ENCODE data around the gene PACSIN3.
"Not testable (repeated sequence)": the region's sequence is repeated elsewhere in the genome, so short reads cannot be mapped to it uniquely, and the experiment has no call there.

Gene PACSIN3

GRCh38 chr11:47198161-47198560 is 11.9 kb upstream of the PACSIN3 start:
- not testable (repeated sequence) for DNase-seq (ENCODE audit: low read depth in 2 of 2, low spot score in 1 of 2)

DNA sequence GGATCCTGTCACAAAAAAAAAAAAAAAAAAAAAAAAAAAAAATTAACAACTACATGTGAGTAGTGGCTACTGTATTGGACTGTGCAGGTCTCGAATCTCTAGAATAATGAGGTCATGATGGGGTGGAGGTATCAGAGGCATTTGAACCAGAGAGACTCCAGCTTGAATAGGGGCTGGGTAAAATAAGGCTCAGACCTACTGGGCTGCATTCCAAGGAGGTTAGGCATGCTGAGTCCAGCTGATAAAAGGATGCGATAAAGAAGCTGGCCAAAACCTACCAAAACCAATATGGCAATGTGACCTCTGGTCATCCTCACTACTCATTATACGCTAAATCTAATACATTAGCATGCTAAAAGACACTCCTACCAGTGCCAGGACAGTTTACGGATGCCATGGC is 5.9 kb upstream of the PACSIN3 start:
- no peak for DNase-seq (ENCODE audit: low read depth in 2 of 2, low spot score in 1 of 2)

- not testable (repeated sequence) for DNase-seq (ENCODE audit: low read depth in 2 of 2, low spot score in 1 of 2)
Measured at GRCh38 chr11:47191137-47191536, 4.9 kb upstream of the PACSIN3 start.

DNA sequence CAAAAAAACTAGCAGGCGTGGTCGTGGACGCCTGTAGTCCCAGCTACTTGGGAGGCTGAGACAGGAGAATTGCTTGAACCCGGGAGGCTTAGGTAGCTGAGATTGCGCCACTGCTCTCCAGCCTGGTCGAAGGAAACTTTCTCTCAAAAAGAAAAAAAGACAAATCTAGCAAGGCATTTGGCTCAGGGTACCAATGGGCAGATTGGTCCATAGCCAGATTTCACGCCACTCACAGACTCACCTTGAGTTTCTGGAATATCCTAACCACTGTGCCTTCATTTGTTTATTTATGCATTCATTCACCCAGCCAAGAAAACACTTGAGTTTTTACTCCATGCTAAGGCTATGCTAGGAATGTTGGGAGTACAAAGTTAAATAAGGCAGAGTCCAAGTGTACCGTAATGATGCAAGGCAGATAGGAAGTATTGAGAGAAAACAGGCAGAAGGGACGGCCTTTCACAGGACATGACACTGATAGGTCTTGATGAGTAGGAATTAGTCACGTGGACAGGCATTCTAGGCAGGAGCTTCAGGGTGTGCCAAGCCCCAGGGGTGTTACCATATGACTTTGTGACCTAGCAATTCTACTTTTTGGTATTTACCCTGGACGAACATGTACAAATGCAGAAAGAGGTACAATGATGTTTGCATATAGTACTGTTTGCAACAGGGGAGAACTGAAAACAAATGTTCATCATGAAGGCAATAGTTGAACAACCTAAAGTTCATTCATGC is 3.0 kb upstream of the PACSIN3 start:
- no peak for DNase-seq (ENCODE audit: low read depth in 2 of 2, low spot score in 1 of 2)

- DNase-seq (ENCODE audit: low read depth in 2 of 2, low spot score in 1 of 2) = no peak
Measured at GRCh38 chr11:47188259-47188658, 2.0 kb upstream of the PACSIN3 start.

GRCh38 chr11:47187723-47188122 is 1.5 kb upstream of the PACSIN3 start:
- no peak for DNase-seq (ENCODE audit: low read depth in 2 of 2, low spot score in 1 of 2)

DNA sequence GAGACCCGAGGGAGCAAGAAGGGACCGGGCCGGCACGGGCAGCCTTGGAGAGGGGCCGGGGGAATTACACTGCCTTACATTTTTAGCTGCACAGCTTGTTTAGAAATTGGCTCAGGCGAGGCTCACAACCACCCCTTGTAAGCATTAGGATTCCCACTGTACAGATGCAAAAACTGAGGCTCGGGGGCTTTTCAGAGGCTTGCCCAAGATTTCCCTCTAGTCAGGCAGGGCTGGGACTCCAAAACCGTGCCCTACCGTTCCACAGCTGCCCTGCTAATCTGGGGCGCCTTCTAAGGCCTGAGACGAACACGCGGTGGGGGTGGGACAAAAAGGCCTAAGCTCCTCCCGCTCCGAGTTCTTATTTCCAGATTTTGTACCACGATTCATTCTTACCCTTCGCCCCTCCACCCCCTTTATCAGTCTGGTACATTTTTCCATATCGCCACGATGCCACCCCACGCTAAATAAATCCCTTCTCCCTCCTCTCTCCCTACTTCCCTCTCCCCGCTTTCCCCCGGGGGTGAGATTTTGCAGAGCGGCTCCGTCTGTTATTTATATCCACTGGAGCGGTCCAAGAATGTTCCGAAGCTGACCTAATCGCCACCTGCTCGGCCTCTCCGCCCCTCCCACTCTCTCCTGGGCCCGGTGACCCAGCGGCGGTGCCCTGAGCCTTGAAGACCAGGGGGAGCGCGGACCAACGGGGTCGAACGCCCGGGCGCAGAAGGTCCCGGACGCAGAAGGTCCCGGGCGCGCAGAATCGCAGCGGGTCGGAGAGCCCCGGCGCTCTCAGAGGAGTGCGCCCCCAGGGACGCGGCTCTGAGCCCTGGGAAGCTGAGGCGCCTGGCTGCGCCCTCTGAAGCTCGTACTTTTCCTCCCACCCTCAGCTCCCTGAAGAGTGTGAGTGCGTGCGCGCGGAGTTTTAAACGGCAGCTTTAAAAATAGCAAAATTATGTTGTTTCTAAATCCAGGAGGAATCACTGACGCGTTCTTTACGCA is 764 bp upstream of the PACSIN3 start:
- DNase-seq (ENCODE audit: low read depth in 2 of 2, low spot score in 1 of 2) = peak in 1 of 2 donors; percentile 35

DNA sequence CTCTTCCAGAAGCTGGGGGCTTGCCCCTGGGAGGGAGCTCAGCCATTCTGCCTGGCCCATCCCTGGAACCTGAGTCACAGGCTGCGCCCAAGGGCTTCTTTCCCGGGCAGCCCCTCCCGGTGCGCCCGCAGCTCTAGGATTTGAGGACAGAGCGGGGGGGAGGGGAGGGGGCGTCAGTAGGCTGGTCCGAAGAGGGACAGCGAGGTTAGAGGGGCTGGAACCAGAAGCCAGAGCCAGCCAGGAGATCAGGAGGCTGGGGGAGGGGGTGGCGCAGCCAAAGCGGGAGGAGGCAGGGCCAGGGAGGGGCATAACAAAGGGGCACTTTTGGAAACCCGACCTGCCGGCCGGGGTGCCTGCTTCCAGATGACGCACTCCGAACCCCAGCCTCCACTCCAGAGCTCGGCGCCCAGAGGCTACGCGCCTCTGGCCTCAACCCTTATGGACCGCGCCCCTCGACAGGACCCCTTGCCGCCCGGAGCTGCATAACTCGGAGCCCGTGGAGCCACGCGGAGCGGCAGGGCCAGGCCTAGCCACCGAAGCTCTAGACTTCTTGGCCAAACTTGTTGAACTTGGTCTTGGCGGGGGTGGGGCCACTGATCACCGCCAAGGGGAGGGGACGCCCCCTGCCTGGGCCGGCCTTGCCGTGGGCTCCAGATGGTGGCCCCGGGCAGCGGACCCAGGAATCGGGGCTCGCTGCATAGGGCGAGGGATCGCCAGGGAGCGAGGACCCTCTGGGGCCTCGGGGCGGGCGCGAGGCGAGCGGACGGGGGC is 744 bp downstream of the PACSIN3 start:
- no peak for DNase-seq (ENCODE audit: low read depth in 2 of 2, low spot score in 1 of 2)

DNA sequence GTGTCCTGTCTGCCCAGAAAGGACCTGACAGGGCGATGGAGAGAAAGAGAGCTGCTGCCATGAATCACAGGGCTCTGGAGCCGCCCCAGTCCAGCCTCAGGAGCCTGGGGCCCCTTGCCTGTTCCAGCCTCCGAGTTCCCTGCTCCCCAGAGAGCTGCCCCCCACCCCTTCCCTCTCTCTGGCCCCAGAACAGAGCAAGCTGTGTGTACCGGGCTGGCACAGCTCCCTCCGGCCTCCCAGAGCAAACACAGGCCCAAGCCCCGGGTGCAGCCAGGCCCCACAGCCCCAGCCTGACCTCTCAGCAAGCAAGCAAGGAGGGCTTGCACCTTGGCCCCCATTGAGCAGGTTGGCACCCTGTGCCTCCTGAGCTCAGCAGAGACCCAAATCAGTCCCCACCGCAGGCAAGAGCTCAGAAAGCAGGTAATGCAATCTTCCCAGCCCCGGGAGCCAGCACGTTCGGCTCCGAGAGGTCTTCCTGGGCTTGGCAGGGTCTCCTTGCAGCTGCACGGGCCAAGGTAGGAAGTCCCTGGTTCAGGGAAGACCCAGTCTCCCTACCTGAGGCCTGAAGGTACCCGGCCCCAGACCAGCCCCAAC is 1.4 kb downstream of the PACSIN3 start:
- no peak for DNase-seq (ENCODE audit: low read depth in 2 of 2, low spot score in 1 of 2)

DNA sequence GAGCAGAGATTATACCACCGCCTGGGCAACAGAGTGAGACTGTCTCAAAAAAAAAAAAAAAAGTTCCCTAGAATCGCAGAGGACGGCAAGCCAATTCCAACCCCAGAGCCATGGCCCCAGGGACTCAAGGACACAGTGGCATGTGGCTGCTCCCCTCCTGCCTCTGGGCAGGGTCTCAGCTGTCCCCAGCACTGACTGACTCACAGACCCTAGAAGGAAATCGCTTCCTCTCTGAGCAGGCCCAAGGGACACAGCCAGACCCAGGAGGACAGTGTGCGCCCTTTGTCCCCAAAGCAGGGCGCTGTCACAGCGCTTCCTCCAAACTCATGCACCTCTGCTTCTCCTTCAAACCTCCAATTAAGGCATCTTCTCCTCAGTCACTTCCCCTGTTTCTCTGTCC is 2.3 kb downstream of the PACSIN3 start:
- DNase-seq (ENCODE audit: low read depth in 2 of 2, low spot score in 1 of 2) = no peak

DNA sequence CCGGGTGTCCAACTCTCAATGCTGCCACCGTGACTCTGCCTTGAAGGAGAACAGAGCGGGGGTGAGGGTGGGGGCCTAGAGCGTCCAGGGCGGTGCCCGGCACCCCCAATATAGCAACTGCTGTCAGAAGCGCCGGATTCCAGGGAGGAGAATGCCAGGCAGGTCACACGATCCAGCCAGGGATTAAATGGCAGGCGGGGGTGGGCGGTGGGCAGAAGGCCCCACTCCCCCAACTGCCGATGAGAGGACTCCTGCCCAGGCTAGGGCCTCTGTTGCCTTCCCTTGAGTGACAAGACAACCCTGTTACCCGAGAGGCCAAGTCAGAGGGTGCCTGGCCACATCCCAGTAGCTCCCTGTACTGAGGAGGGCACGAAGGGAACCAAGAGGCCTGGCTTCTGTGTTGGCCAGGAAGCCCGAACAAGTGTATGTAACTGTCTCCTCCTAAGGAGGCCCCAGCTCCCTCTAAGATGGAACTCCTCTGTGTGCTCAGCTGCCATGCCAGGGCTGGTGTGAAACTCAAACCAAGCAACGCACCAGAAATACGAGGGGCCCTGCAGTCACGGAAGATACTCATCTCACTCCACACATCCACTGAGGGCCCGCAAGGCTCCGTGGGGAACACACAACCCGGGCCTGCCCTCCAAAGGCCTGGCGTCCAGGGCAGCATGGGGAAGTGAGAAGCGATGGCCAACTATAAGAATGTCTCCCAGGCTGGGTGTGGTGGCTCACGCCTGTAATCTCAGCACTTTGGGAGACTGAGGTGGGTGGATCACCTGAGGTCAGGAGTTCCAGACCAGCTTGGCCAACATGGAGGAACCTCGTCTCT is 3.0 kb downstream of the PACSIN3 start:
- DNase-seq (ENCODE audit: low read depth in 2 of 2, low spot score in 1 of 2) = no peak

- DNase-seq (ENCODE audit: low read depth in 2 of 2, low spot score in 1 of 2) = no peak
Measured at GRCh38 chr11:47182380-47182779, 3.9 kb downstream of the PACSIN3 start.

DNA sequence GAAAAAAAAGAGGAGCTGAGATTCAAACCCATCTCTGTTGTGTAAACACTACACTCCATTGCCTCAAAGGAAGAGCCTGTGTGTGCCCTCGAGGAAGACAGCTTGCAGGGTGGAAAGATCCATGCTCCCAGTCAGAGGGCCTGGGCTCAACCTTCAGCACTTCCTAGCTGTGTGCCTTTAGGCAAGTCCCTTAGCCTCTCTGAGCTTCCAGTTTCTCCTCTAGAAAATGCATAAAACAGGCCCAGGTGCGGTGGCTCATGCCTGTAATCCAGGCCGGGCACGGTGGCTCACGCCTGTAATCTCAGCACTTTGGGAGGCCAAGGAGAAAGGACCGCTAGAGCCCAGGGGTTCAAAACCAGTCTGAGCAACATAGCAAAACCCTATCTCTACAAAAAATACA is 5.0 kb downstream of the PACSIN3 start:
- no peak for DNase-seq (ENCODE audit: low read depth in 2 of 2, low spot score in 1 of 2)

DNA sequence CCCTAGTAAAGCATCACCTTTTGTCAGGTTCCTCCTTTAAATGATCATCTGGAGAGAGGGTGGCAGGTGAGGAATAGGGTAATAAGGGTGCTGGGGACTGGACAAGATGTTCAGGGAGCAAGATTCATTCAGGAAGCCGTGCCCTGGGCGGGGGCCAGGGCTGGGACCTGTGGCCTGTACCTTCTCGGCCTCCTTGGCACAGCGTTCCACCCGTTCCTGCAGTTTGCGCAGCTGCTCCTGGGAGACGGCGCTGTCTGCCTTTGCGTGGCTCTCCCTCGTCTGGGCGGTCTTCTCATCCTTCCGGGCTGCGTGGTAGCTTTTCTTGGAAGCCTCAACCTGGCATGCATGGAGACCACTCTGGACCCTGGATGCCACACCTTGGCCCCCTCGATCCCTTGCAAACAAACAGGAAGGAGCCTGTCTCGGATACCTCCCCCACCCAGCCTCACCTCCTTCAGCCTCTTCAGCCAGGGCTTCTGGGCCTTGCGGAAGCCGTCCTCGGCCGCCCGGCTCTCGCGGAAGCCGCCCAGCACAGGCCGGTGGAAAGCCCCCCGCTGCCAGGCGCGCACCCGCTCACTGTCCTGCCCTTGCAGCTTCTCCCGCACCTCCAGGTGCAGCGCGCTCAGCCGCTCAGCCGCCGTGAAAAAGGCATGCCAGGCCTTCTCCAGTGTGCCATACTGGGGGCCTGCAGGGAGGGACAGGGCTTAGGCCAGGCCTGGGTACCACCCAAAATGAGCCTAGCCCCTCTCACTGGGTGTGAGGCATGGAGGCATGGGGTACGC is 6.0 kb downstream of the PACSIN3 start:
- no peak for DNase-seq (ENCODE audit: low read depth in 2 of 2, low spot score in 1 of 2)

- no peak for DNase-seq (ENCODE audit: low read depth in 2 of 2, low spot score in 1 of 2)
Measured at GRCh38 chr11:47179655-47179991, 6.6 kb downstream of the PACSIN3 start.

GRCh38 chr11:47178737-47179654 is 7.2 kb downstream of the PACSIN3 start:
- DNase-seq (ENCODE audit: low read depth in 2 of 2, low spot score in 1 of 2) = no peak

GRCh38 chr11:47178316-47178715 is 7.9 kb downstream of the PACSIN3 start:
- no peak for DNase-seq (ENCODE audit: low read depth in 2 of 2, low spot score in 1 of 2)

DNA sequence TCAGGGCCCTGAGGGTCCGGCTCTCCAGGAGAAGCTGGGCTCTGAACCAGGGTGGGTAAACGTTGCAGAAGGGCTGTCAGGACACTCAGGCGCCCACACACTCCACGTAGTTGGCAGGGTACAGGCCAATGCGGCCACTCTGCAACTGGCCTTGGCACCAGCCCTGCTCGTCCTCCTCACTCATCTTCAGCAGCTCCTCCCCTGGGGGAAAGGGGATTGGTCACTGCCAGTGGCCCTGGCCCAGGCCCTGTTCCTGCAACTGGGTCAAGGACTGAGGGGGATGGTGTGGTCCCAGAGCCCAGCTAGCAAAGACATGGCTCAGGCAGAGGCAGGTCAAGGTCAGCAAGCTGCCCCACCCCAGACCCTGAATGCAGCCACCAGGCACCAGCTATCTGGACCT is 8.4 kb downstream of the PACSIN3 start:
- DNase-seq (ENCODE audit: low read depth in 2 of 2, low spot score in 1 of 2) = no peak

All from stimulated activated CD8-positive, alpha-beta memory T cell treated with anti-CD3 and anti-CD28 coated beads, Interleukin-4, amount 100 ng/mL, for 4 hours (primary cell).